MM.1S (cell line): ENCODE measurements around the gene CACNA1C.

Experiments
- DNase-seq: peaks from one replicate; pipeline ENCODE4 v3.0.0-alpha.2; 2015
- H2AFZ ChIP-seq: fragments of 300-600 bp; sonication (generic); 2 replicates; pipeline ENCODE4 v1.6.0; 2016; ENCODE audit warnings: antibody characterized with exemption, low read length
- H3F3A ChIP-seq: fragments of 300-600 bp; sonication (generic); 2 replicates; pipeline ENCODE4 v1.6.1; 2016; ENCODE audit warnings: mild to moderate bottlenecking, antibody characterized with exemption, low read length, moderate library complexity, mixed read lengths; ENCODE audit not compliant: insufficient read depth
- H3K27ac ChIP-seq: fragments of 300-600 bp; sonication (generic); 2 replicates; pipeline ENCODE4 v1.5.1; 2016; ENCODE audit warnings: mild to moderate bottlenecking, low read length
- H3K27me3 ChIP-seq: fragments of 300-600 bp; sonication (generic); replicated peaks from 2 replicates; pipeline ENCODE4 v1.6.0; 2016; ENCODE audit warnings: low read length; ENCODE audit not compliant: insufficient read depth
- H3K36me3 ChIP-seq: fragments of 300-600 bp; sonication (generic); replicated peaks from 2 replicates; pipeline ENCODE4 v1.6.1; 2016; ENCODE audit warnings: mild to moderate bottlenecking, low read length, mixed read lengths; ENCODE audit not compliant: insufficient read depth
- H3K4me1 ChIP-seq: fragments of 300-600 bp; sonication (generic); 2 replicates; pipeline ENCODE4 v1.6.1; 2016; ENCODE audit warnings: low read length, mixed read lengths
- H3K4me2 ChIP-seq: fragments of 300-600 bp; sonication (generic); 2 replicates; pipeline ENCODE4 v1.6.0; 2016; ENCODE audit warnings: low read depth, low read length
- H3K4me3 ChIP-seq: fragments of 300-600 bp; sonication (generic); 2 replicates; pipeline ENCODE4 v1.5.1; 2016; ENCODE audit warnings: low read length, mixed read lengths
- H3K79me2 ChIP-seq: fragments of 300-600 bp; sonication (generic); 2 replicates; pipeline ENCODE4 v1.6.1; 2016; ENCODE audit warnings: mixed run types, low read length, mixed read lengths
- H3K9ac ChIP-seq: fragments of 300-600 bp; sonication (generic); 2 replicates; pipeline ENCODE4 v1.6.1; 2016; ENCODE audit warnings: low read length, mixed read lengths
- H3K9me2 ChIP-seq: fragments of 300-600 bp; sonication (generic); replicated peaks from 2 replicates; pipeline ENCODE4 v1.6.1; 2016; ENCODE audit warnings: mild to moderate bottlenecking, low read length, mixed read lengths; ENCODE audit not compliant: insufficient read depth
- H3K9me3 ChIP-seq: fragments of 300-600 bp; sonication (generic); replicated peaks from 2 replicates; pipeline ENCODE4 v1.6.1; 2016; ENCODE audit warnings: mild to moderate bottlenecking, low read length, mixed read lengths; ENCODE audit not compliant: insufficient read depth
- H4K20me1 ChIP-seq: fragments of 300-600 bp; sonication (generic); 2 replicates; pipeline ENCODE4 v1.6.1; 2016; ENCODE audit warnings: mild to moderate bottlenecking, low read length, moderate library complexity, mixed read lengths; ENCODE audit not compliant: insufficient read depth
- CTCF ChIP-seq: fragments of 300-600 bp; sonication (generic); IDR thresholded peaks from 2 replicates; pipeline ENCODE4 v1.5.1; 2016; ENCODE audit warnings: antibody characterized with exemption, low read length, mixed read lengths
- EZH2 ChIP-seq: fragments of 300-600 bp; sonication (generic); optimal IDR thresholded peaks from 2 replicates; pipeline ENCODE3; 2017; ENCODE audit warnings: low read depth, mild to moderate bottlenecking, antibody characterized with exemption, low read length, mixed read lengths
- EZH2phosphoT487 ChIP-seq: fragments of 300-600 bp; sonication (generic); IDR thresholded peaks from 2 replicates; pipeline ENCODE4 v1.6.1; 2018; ENCODE audit warnings: antibody characterized with exemption, low read length

The CACNA1C gene

GRCh38 chr12:2286047-2286446 is 233.3 kb downstream of the CACNA1C start:
- no peak overlapping the region for H3K9ac ChIP-seq
- H3K9me3 ChIP-seq, result no peaks in the 10 kb centered on the region
- no peak overlapping the region for H3K4me3 ChIP-seq
- no peaks in the 10 kb centered on the region for H3K36me3 ChIP-seq
- no peaks in the 10 kb centered on the region for H3K4me1 ChIP-seq
- H2AFZ ChIP-seq, result no peak overlapping the region
- no peaks in the 10 kb centered on the region for H3K79me2 ChIP-seq
- no peak for TF ChIP-seq EZH2
- no peak for TF ChIP-seq EZH2phosphoT487
- TF ChIP-seq CTCF, result no peak
- H4K20me1 ChIP-seq, result no peaks in the 10 kb centered on the region
- DNase-seq, result no peak
- H3K27ac ChIP-seq, result no peak overlapping the region
- H3F3A ChIP-seq, result no peaks in the 10 kb centered on the region
- no peak overlapping the region for H3K4me2 ChIP-seq
- no peaks in the 10 kb centered on the region for H3K27me3 ChIP-seq
- no peaks in the 10 kb centered on the region for H3K9me2 ChIP-seq

- Histone ChIP-seq H3K36me3 (no peaks in the 10 kb centered on the region), H4K20me1 (no peaks in the 10 kb centered on the region), H3K4me1 (no peaks in the 10 kb centered on the region), H3K9ac (no peak overlapping the region), H3F3A (no peaks in the 10 kb centered on the region), H3K27me3 (no peaks in the 10 kb centered on the region), H3K27ac (no peak overlapping the region), H3K9me2 (no peaks in the 10 kb centered on the region), H3K4me3 (no peak overlapping the region), H3K4me2 (no peak overlapping the region), H3K79me2 (no peaks in the 10 kb centered on the region), H3K9me3 (no peaks in the 10 kb centered on the region), H2AFZ (no peak overlapping the region)
- TF ChIP-seq CTCF (no peak), EZH2 (no peak), EZH2phosphoT487 (no peak)
- no peak for DNase-seq
Observed at GRCh38 chr12:2286461-2287131, 233.8 kb downstream of the CACNA1C start.

GRCh38 chr12:2287151-2287550 is 234.4 kb downstream of the CACNA1C start:
- H3K27ac ChIP-seq, result no peak overlapping the region
- no peak overlapping the region for H3K4me2 ChIP-seq
- H2AFZ ChIP-seq, result no peak overlapping the region
- no peak for DNase-seq
- no peak overlapping the region for H3K9ac ChIP-seq
- no peaks in the 10 kb centered on the region for H4K20me1 ChIP-seq
- no peak for TF ChIP-seq CTCF
- TF ChIP-seq EZH2, result no peak
- no peak for TF ChIP-seq EZH2phosphoT487
- no peaks in the 10 kb centered on the region for H3K27me3 ChIP-seq
- H3K36me3 ChIP-seq, result no peaks in the 10 kb centered on the region
- H3K9me2 ChIP-seq, result no peaks in the 10 kb centered on the region
- H3K4me1 ChIP-seq, result no peaks in the 10 kb centered on the region
- no peaks in the 10 kb centered on the region for H3K79me2 ChIP-seq
- H3F3A ChIP-seq, result no peaks in the 10 kb centered on the region
- no peaks in the 10 kb centered on the region for H3K9me3 ChIP-seq
- no peak overlapping the region for H3K4me3 ChIP-seq
